Measurements from ENCODE around the gene MYO10.
"Not testable (repeated sequence)": the region's sequence is repeated elsewhere in the genome, so short reads cannot be mapped to it uniquely, and the experiment has no call there.

The MYO10 gene

DNA sequence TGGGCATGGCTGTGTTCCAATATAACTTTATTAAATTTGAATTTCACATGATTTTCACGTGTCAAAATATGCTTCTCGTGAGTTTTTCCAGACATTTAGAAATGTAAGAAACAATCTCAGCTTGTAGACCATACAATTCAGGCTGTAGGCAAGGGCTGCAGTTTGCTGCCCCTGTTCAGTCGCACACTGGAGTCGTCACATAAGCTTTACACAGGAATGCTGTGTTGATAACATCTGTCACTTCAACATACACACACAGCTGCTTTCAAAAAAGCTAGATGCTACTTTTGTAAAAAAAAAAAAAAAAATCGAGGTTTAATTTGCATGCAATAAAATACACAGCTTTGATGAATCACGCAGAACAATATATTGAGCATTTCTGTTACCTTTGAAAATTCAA is 77.9 kb downstream of the MYO10 start:
- no peak for DNase-seq

DNA sequence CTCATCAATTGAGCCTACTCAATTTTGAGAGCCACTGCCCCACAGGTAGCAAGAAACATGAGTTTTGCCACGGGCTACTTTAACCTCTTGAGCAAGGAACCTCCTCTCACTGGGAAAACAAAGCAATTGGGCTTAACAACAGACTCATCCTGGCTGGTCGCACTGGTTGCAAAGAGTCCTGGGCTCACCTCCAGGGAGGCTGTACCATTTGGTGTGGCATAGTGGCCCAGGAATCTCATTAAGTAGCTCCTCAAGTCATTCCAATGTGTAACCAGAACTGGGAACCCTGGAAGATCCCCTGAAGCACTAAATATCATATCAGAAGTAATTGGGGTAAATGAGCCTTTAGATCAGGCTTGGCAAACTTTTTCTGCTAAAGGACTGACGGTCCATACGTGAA is 78.5 kb downstream of the MYO10 start:
- DNase-seq, result no peak

DNA sequence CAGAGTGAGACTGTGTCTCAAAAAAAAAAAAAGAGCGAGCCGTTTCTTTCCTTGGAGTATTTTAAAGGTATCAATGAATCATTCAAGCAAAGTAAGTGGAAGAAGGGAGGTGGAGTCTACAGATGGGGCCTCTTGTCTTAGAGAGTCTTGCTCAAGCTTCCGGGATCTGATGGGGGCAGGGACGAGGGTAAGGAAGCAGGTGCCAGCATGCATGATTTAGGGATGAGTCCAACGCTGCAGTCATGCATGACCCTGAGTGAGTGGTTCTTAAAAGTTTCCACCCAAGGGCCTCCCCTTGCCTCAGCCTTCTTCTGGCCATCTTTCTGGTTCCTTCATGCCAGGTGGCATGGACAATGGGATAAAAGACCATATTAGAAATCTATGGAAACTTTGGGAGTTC is 79.6 kb downstream of the MYO10 start:
- no peak for DNase-seq

DNA sequence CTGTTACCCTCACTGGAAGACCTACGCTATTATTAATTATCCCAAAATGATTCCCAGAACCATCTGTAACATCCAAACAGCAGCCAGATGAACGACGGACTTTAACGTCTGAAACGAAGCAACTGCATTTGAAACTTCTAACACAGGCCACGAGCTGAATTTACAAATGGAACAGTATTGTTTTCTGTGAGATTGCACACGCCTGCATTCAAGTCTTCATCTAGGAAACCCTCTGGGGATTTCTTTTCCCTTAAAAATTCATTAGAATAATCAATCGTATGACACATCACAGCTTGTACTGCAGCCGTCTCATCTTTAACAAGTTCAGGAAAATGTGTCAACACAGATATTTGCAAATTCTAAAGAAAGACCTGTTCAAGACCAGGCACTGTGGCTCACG is 80.2 kb downstream of the MYO10 start:
- no peak for DNase-seq

DNA sequence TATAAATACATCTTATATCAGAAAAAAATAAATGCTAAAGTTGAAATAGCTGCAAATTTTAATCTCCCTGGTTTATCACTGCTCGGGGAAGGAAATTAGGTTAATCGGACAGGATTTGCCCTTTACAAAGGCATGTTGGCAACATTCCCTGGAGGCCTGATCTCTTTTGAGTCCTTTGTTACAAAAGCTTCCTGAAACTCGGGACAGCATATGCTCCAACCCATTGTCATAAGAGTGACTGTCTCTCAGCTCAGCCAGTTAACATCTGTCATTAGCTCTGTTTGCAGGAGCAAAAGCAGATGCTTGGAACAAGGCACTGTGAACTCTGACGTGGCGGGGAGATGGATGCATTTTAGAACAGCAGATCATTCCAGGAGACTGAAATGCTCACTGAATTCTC is 80.6 kb downstream of the MYO10 start:
- DNase-seq, result no peak

DNA sequence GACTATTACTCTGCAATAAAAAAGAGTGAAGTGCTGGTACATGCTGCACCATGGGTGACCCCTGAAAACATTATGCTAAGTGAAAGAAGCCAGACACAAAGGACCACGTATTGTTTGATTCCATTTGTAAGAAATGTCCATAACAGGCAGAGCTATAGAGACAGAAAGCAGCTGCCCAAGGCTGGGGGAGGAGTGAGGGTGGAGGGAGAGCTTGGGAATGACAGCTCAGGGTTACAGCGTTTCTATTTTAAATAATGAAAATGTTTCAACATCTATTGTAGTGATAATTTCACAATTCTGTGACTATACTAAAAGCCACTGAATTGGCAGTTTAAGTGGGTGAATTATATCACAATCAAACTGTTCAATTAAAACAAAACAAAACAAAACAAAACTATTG is 81.7 kb downstream of the MYO10 start:
- no peak for DNase-seq

DNA sequence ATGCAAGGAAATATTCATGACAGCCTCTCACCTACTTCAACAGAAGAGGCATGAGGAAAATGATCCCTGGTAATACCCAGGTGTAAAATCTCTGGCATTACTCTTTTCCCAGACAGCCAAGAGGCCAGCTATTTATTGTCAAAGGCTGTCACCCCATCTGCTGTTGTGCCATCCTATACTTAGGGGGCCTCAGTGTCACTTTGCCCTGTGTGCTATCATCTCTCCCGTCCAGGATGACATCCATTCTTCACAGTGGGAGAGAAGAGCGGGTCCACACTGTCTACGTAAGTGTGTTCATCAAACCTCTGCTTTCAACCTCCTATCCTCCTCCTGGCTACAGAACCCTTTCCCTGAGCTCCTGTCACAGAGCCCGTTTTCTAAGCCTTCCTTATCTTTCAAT is 82.6 kb downstream of the MYO10 start:
- DNase-seq, result no peak

DNA sequence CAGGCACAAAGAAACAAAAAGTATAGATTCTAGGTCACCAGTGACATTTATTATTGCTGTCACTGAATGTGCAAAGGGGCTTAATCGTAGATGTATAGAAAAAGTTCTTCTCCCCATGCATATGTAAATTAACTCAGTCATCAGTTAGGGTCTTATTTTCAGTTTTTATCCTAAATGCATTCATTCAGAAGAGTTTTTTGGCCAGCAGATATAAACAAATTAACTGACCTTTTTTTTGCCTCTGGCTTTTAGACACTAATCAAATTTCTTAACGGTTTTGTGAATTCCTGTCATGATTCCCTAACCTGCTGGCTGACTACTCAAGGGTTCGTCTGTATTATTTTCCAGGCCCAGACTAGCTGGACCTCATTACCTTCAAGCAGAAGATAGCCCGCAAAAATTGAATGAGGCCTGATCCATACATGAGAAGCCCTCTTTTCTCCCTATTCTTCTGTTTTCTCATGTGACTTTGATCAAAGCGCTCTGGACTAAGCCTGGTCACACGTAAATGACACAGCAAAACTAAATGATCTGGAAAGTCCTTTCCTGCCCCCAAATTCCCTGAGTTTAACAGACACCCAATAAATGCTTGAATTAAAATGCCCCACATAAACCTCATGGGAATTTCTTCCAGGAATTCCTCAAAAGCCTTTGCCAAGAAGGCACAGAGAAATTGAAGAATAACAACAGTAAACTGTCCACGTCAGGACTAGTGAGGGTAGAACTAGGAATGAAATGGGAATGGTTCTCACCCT is 83.7 kb downstream of the MYO10 start:
- no peak for DNase-seq

DNA sequence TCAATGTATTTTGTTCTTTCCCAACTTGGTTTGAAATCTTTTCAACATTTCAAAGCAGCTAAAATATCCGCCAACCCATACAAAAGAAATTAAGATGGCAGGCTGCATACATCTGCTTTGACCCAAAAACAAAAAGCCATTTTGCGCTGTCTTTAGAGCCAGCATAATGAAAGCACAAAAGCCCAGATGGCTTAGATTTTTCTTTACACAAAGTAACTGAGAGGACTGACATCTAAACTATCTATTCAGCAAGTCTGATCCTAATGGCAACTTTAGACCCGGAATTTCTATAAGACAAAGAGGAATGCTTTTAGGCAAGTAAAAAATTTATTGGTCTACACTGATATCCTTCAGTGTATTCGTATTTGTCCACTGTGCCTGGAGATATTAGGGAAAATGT is 86.3 kb downstream of the MYO10 start:
- DNase-seq, result no peak

DNA sequence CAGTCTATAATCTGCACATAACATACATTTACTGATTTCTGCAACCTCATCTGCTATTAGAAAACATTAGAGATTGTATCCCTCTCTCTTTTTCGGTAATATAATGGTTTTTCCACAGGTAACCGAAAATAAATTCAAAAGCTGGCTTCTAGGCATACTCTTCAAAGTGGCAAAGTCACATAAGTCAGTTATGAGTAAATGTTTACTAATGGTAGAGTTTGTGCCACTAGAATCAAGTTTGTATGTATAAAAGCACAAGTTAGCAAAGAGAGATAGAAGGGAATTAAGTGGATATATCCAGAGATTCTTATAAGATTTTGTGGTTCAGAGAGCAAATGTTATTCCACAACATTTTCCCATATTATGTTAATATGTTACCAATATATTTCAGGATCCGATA is 86.9 kb downstream of the MYO10 start:
- DNase-seq, result no peak

DNA sequence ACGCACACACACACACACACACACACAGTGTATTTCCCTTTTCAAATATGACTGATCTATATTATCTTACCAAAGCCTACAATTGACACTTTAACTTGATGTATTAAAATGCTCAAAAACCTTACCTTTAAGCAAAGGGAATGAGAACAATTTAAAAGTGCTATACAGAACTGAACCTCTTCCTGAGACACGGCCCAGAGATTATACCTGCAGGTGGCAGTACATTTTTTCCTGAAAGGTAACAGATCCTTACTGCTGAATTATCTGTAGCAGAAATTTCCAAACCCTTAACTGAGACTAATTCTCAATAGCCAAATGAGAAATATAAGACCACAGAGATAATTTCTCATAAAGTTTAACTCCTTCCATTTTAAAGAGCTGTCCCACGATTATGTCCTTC is 91.1 kb downstream of the MYO10 start:
- DNase-seq, result no peak

DNA sequence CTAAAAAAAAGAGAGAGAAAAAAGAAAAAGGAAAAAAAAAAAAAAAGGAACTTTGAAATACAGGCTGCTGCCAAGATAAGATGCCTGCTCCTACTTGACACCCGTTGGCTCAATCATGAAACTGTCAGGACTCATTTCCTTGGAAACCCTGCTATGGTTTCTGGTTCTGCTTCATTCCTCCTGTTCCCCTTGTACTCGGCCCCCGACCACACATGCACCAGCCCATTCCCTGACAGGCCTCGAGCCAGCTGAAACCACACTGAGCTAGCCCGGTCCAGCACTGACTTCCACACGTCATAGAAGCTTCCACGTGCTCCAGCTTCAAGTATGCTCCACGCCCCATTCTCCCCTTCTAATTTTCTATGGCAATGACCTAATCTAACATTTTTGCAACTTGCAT is 93.2 kb downstream of the MYO10 start:
- DNase-seq, result peak; percentile 4

DNA sequence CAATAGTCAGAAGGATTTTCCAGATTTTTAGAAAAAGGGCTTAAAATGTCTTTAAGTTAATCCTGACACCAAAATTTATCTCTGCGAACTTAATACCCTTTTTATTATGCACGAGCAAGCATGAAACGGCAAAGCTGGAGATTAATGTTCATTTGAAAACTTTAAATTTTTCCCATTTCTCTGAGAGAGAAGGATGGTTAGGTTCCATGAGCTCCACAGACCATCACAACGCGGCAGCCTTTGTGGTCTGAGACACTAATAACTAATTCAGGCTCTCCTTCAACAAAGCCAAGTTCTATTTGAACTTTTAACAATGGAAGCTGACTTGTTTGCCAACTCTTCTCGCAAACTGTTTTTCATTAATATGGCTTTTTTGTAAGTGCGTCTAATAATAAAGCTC is 94.7 kb downstream of the MYO10 start:
- no peak for DNase-seq

DNA sequence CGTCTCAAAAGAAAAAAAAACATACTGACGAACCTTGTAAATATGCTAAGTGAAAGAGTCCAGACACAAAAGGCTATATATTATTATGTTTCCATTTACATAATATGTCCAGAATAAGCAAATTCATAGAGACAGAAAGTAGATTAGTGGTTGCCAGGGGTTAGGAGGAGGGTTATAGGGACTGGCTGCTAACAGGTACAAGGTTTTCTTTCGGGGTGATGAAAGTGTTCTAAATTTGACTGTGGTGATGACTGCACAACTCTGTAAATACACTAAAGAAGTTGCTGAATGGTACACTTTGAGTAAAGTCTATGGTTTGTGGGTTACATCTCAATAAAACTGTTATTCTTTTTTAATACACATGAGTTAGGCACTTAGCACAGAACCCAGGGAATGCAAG is 98.8 kb downstream of the MYO10 start:
- no peak for DNase-seq

DNA sequence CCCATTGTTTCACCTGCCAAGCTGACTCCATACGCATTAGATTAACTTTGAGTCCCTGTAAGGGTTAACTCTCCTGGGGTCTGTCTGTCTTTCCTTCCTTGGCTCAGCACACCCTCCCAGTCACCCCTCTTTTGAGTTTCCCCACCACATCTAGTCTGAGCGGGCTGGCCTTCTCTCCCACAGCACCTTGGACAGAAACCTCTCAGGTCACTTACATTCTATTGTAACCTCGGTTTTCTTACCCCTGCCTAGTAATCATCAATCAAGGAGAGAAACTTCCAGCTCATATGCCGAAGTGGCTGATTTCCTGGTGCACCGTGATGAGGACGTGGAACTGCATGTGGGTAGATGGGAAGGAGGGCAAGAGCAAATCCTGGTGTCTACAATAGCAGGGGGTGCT is 102.1 kb downstream of the MYO10 start:
- no peak for DNase-seq

DNA sequence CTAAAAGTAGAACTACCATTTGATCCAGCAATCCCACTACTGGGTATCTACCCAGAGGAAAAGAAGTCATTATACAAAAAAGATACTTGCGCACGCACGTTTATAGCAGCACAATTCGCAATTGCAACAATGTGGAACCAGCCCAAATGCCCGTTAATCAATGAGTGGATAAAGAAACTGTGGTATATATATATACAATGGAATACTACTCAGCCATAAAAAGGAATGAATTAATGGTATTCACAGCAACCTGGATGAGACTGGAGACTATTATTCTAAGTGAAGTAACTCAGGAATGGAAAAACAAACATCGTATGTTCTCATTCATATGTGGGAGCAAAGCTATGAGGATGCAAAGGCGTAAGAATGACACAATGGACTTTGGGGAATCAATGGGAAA is 104.8 kb downstream of the MYO10 start:
- DNase-seq, result not testable (repeated sequence)

DNA sequence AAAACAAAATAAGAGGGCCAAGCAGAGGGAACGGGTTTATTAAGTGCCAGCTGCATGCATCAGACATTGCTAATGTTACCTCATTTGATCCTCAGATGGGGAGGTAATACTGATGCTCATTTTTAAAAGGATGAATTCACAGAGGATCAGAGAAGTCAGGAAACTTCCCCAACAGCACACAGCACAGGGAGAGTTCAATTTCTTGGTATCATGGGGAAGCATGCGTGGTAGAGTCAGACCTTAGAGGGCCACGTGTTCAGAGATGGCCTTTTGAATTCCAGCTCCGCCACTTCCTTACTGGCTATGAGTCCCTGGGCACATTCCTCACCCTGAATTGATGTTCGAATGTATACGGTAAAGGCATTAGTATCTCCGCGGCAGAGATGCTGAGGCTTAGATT is 108.3 kb downstream of the MYO10 start:
- DNase-seq, result no peak

DNA sequence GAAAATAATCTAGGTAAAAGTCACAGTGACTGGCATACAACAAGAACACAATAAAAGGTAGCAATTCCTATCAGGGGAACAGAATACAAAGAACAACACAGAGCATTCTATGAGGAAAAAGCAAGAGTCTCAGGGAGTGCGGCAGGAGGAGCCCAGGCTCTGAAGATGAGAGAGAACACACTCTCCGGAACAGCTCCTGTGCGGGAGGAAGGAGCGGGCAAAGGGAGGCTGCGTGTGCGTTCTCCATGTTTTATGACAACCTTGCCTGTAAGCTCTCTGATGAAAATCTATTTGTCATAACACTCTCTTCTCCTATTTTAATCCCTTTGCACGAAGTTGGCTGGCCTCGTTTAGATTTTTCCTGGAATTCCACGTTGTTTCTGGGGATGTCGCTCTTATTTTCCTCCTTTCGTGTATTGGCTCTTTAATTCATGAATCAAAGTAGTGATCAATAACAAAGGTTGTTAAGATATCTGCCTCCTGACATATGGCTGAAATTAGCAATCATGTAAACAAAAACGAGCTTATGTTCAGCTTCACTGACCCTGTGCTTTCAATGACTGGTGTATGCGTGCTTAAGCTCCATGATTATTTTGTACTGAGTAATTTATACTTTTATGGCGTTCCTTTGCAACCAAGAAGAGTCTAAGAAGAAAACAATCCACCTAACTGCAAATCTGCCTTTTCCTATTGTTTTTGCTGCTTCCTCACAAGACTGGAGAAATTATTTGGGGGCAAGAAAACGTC is 109.5 kb downstream of the MYO10 start:
- no peak for DNase-seq

DNA sequence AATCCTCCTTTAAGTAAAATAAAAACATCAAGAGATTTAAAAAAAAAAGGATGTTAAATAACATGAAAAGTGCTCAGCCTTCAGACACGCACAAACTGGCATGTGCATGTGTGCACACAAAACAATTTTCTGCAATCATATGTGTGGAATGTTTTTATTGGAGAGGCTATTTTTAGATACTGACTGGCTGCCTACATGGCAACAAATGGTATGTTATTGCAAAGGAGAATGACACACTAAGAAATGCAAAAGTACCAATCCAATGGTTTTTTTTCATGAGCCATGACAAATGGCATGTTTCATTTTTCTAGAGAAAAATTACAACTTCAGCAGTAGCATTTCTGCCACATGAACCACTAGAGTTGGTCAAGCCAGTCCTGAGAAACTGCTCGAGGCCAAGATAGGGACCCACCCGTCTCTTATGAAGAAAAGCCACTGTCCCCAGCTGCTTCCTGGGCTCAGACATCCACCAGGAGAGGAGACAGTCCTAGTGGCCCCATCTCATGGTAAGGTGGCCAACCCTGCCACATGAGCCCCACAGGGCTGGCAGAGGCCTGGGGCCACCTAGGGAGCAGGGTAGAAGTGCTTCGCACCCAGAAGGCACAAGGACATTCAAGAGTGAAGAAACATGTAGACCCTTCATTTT is 116.4 kb downstream of the MYO10 start:
- DNase-seq, result no peak

DNA sequence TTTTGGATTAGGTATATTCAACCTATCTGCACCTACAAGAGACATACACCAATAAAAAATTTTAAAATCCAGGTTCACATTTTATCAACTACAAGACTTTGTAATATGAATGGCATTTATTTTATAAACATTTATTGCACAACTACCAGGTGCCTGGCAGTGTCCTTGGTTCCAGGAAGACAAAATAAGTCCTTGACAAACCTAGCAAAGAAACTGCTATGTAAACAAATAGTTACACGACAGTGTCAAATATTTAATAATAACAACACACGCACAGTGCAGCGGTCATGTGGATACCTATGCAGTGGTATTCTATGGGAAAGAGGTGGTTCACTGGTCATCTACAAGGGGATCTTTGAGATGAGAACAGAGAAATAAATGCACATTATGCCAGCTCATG is 120.7 kb downstream of the MYO10 start:
- no peak for DNase-seq

DNA sequence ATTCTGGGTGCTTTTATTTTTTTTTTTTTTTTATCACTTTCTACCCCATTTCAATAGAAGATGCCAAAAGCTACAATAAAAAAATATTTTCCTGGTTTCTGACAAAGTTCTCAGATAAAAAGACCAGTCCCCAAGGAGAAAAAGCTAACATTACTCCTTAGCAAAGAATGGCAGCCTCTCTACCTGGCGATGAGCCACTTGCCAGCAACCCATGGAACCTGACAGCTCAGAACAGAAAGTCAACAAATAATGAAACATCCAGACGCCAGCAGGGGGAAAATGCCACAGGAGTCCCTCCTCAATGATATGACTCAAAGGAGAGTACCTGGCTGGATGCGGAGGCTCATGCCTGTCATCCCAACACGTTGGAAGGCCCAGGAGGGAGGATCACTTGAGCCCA is 123.2 kb downstream of the MYO10 start:
- DNase-seq, result no peak

DNA sequence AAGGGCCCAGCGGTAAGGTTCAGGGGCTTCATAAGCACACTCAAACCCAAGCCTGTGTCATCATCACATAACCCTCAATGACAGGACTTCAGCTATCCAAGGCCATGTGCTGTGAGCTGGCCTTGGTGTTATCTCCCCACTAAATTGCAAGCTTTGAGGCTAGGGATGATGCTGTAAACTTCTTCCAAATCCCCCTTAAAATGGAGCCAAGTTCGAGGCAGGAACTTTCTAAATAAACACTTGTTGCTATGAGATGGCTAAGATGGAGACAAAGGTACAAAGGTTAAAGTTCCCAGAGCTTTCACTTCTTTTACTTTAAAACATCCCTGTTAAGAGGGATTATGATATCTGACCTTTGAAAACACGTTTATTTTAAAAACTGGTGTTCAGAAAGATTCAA is 123.6 kb downstream of the MYO10 start:
- DNase-seq, result no peak

DNA sequence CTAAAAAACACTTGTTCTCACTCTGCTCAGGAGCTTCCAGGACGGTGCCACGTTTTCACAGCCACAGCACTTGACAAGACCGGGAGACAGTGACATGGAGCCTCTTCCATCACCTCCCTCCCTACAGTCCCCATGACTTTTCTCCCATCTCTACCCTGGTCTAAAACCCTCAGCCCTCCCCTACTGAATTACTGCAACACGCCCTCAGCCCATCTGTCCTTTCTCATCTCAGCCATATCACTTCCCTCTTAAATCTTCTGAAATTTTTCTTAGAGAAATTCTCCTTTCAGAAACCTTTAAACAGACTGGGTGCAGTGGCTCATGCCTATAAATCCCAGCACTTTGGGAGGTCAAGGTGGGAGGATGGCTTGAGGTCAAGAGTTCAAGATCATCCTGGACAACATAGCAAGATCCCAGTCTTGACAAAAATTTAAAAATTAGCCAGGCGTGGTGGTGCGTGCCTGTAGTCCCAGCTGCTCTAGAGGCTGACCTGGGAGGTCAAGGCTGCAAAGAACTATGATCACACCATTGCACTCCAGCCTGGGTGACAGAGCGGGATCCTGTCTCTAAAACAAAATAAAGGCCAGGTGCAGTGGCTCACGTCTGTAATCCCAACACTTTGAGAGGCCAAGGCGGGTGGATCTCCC is 125.8 kb downstream of the MYO10 start:
- DNase-seq, result no peak
